ENCODE measurements around the gene DCP2. TPM values are rescaled to one million over a fixed set of nuclear protein-coding genes. Genes with fewer than 3 reads are reported as not detected.
A peak's percentile ranks its signal among the peaks of the same experiment; 100 is the strongest.

The DCP2 gene
- total and polyA plus RNA-seq, 2 experiments from 2014 or later, result 8.1 to 17.4 TPM

DNA sequence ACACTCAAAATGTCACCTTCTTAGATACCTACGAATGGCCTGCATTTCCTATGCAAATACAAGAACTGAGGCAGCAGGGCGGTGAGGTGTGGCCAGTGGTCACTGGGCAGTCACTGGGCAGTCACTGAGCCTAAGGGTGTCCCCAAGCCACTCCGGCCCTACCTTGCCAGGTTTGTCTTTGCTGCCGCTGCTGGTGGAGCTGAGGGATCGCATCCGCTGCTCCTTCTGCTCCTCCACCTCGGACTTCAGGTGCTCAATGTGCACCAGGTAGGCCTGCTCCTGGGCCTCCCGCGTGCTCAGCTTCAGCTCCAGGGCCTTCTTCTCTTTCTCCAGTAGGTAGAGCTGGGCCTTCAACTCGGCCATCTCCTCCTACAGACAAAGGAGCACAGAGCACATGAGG, 72.3 kb downstream of the DCP2 start:
- WGBS, 2 experiments (ENCODE audit: low coverage in 1 of 2, low lambda C conversion rate in 2 of 2, missing lambda C conversion rate in 2 of 2), result 97 to 98% methylated on average over 10 of the region's 10 CpGs
- no peak for DNase-seq
- Histone ChIP-seq H4K20me1 (ENCODE audit: insufficient read depth) (no peaks in the 10 kb centered on the region), H2AFZ (no peak overlapping the region), H3K4me3 (no peak overlapping the region), H3K9me2 (ENCODE audit: insufficient read depth) (no peaks in the 10 kb centered on the region), H3K79me2 (ENCODE audit: insufficient read depth) (no peaks in the 10 kb centered on the region), H3K4me1 (ENCODE audit: insufficient read depth) (peaks cover 26% of the 10 kb centered on the region), H3K36me3 (ENCODE audit: low read depth) (no peaks in the 10 kb centered on the region), H3K27ac (no peak overlapping the region), H3F3A (ENCODE audit: insufficient read depth) (peaks cover 10% of the 10 kb centered on the region), H3K27me3 (replicated peaks; ENCODE audit: insufficient read depth) (no peaks in the 10 kb centered on the region), H3K4me2 (ENCODE audit: unreplicated experiment) (no peak overlapping the region), H3K9ac (no peak overlapping the region), H3K9me3 (ENCODE audit: low read depth) (no peaks in the 10 kb centered on the region)
- in situ Hi-C loops (cut with MboI), result no loop called here
- TF ChIP-seq EZH2phosphoT487 (IDR thresholded peaks at IDR 0.05; ENCODE audit: insufficient read depth, low read depth), result no peak
- no peak for TF ChIP-seq EZH2 (IDR thresholded peaks at IDR 0.05; ENCODE audit: insufficient read depth, poor library complexity, severe bottlenecking)

DNA sequence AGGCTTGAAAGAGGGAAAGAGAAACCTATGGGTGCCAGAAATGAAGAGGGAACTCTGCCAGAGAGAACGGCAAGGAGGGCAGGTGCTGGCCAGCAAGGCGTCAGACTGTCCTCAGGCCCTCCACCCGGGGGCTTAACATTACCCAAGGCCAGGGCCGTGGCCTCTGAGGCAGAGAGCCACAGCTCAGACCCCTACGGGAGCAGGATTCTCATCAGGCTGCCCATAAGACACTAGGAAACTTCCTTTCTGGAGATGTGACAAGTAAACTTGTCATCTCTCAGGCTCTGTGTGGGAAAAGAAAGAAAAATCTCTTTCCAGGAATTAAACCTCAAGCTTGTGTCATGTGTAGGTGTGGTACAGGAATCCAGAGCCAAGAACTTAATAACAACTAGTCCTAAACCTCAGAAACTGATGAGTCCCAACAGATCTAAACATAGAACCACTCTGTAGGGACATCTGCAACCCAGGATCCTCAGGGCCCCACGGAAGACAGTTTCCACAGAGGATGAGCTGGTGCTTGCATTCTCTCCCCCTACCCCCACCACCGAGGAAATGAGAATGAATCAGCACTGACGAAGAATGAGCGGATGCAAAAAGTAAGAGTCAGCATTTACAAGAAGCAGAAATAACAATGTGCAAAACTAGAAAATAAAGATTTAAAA, 74.3 kb downstream of the DCP2 start:
- Histone ChIP-seq H3K4me3 (0 out of 2 replicates have a peak overlapping the region, but pooled peaks have one; percentile 19), H3F3A (ENCODE audit: insufficient read depth) (peaks cover 10% of the 10 kb centered on the region), H3K27me3 (replicated peaks; ENCODE audit: insufficient read depth) (no peaks in the 10 kb centered on the region), H4K20me1 (ENCODE audit: insufficient read depth) (no peaks in the 10 kb centered on the region), H3K4me2 (ENCODE audit: unreplicated experiment) (peak overlapping the region; percentile 66), H3K9ac (no peak overlapping the region), H2AFZ (no peak overlapping the region), H3K4me1 (ENCODE audit: insufficient read depth) (peaks cover 26% of the 10 kb centered on the region), H3K27ac (peak overlapping the region; percentile 54), H3K9me2 (ENCODE audit: insufficient read depth) (no peaks in the 10 kb centered on the region), H3K36me3 (ENCODE audit: low read depth) (no peaks in the 10 kb centered on the region), H3K9me3 (ENCODE audit: low read depth) (no peaks in the 10 kb centered on the region), H3K79me2 (ENCODE audit: insufficient read depth) (no peaks in the 10 kb centered on the region)
- in situ Hi-C loops (cut with MboI), result no loop called here
- 9 to 13% methylated on average over 9 of the region's 9 CpGs for WGBS, 2 experiments (ENCODE audit: low coverage in 1 of 2, low lambda C conversion rate in 2 of 2, missing lambda C conversion rate in 2 of 2)
- 0 out of 2 replicates have a peak, but pooled peaks have one; percentile 64 for TF ChIP-seq EZH2phosphoT487 (IDR thresholded peaks at IDR 0.05; ENCODE audit: insufficient read depth, low read depth)
- TF ChIP-seq EZH2 (IDR thresholded peaks at IDR 0.05; ENCODE audit: insufficient read depth, poor library complexity, severe bottlenecking), result no peak
- peak; percentile 93 for DNase-seq

DNA sequence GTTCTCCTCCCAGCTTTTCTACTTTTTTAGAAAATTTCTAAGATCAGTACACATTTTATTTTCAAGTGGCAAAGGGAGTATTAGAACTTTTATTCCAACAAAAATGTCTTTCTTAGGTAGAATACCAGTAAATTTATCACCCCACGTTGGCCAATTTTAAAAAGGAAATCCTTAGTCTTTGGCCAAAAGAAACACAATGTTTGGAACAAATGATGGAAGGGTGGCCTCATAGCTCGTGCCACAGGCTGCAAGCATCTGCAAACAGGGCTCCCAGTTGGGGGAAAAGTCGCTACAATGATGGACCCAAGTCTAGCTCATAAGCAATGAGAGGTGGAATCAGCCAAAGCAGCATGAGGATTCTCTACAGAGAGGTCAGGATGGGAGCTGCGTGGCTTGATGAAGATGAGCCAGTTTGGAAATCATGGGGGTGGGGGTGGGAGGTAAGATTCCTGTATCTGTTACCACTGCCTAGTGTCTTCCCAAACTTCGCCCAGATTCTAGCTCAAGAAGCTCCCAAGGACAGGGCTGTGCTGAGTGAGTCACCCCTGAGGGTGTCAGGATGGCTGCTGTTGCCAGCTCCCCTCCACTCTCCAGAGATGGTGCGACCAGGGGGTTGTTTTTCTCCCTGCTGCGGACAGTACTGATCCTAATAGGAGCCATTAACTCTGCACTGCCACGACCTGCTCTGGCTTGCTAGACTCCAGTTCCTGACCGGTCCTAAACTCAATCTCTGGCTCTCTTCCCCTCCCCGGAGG, 75.6 kb downstream of the DCP2 start:
- no peak for TF ChIP-seq EZH2phosphoT487 (IDR thresholded peaks at IDR 0.05; ENCODE audit: insufficient read depth, low read depth)
- TF ChIP-seq EZH2 (IDR thresholded peaks at IDR 0.05; ENCODE audit: insufficient read depth, poor library complexity, severe bottlenecking), result no peak
- no peaks in the 10 kb centered on the region for H3K79me2 ChIP-seq (ENCODE audit: insufficient read depth)
- no peak overlapping the region for H3K4me2 ChIP-seq (ENCODE audit: unreplicated experiment)
- no peaks in the 10 kb centered on the region for H3K9me2 ChIP-seq (ENCODE audit: insufficient read depth)
- peaks cover 10% of the 10 kb centered on the region for H3F3A ChIP-seq (ENCODE audit: insufficient read depth)
- WGBS, 2 experiments (ENCODE audit: low coverage in 1 of 2, low lambda C conversion rate in 2 of 2, missing lambda C conversion rate in 2 of 2), result 88% methylated on average over 10 of the region's 10 CpGs
- in situ Hi-C loops (cut with MboI), result no loop called here
- H3K9me3 ChIP-seq (ENCODE audit: low read depth), result no peaks in the 10 kb centered on the region
- no peaks in the 10 kb centered on the region for H3K27me3 ChIP-seq (replicated peaks; ENCODE audit: insufficient read depth)
- no peak overlapping the region for H3K9ac ChIP-seq
- H4K20me1 ChIP-seq (ENCODE audit: insufficient read depth), result no peaks in the 10 kb centered on the region
- no peak overlapping the region for H2AFZ ChIP-seq
- no peak overlapping the region for H3K27ac ChIP-seq
- no peak overlapping the region for H3K4me3 ChIP-seq
- no peaks in the 10 kb centered on the region for H3K36me3 ChIP-seq (ENCODE audit: low read depth)
- peak; percentile 57 for DNase-seq
- peaks cover 23% of the 10 kb centered on the region for H3K4me1 ChIP-seq (ENCODE audit: insufficient read depth)

DNA sequence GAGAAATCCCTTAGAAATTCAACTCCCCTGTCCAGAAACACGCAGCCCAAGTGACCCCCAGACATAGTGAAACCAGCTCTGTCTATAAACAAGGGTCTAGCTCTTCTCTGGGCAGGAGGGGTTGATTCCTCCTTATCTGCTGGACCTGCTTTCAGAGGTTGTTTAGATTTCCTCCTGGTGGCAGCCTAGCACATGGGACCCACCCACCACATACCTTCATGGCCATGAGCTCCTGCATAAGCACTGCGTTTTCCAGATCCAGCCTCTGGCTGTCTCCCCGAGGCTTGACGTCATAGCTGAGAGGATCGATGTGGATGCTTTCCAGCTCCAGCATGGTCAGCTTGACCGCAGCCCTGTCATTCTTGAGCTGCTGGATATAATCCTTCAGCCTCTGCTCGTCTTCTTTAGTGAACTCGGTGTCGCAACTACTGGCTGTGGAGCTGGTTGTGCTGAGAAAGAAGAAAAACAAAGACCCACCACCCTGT, 77.0 kb downstream of the DCP2 start:
- 95 to 97% methylated on average over 9 of the region's 9 CpGs for WGBS, 2 experiments (ENCODE audit: low coverage in 1 of 2, low lambda C conversion rate in 2 of 2, missing lambda C conversion rate in 2 of 2)
- in situ Hi-C loops (cut with MboI), result no loop called here
- H3K27ac ChIP-seq, result no peak overlapping the region

More for the DNA sequence above, 77.0 kb downstream of the DCP2 start:
- H2AFZ ChIP-seq, result no peak overlapping the region
- no peaks in the 10 kb centered on the region for H3K9me3 ChIP-seq (ENCODE audit: low read depth)
- peaks cover 10% of the 10 kb centered on the region for H3F3A ChIP-seq (ENCODE audit: insufficient read depth)
- H3K9ac ChIP-seq, result no peak overlapping the region
- TF ChIP-seq EZH2phosphoT487 (IDR thresholded peaks at IDR 0.05; ENCODE audit: insufficient read depth, low read depth) (no peak), EZH2 (IDR thresholded peaks at IDR 0.05; ENCODE audit: insufficient read depth, poor library complexity, severe bottlenecking) (no peak)
- H3K36me3 ChIP-seq (ENCODE audit: low read depth), result no peaks in the 10 kb centered on the region
- no peaks in the 10 kb centered on the region for H3K79me2 ChIP-seq (ENCODE audit: insufficient read depth)
- no peaks in the 10 kb centered on the region for H4K20me1 ChIP-seq (ENCODE audit: insufficient read depth)
- H3K9me2 ChIP-seq (ENCODE audit: insufficient read depth), result no peaks in the 10 kb centered on the region
- peaks cover 18% of the 10 kb centered on the region for H3K4me1 ChIP-seq (ENCODE audit: insufficient read depth)
- H3K4me2 ChIP-seq (ENCODE audit: unreplicated experiment), result no peak overlapping the region
- no peak overlapping the region for H3K4me3 ChIP-seq
- no peaks in the 10 kb centered on the region for H3K27me3 ChIP-seq (replicated peaks; ENCODE audit: insufficient read depth)
- no peak for DNase-seq
